HEK293 (cell line): ENCODE data around the gene GPS1.

Experiments
- KLF1 ChIP-seq: fragments of 450-650 bp; formaldehyde crosslinking; IDR thresholded peaks from 2 replicates; pipeline ENCODE4 v1.5.1; 2016; ENCODE audit warnings: missing biosample characterization, missing genetic modification characterization
- KLF17 ChIP-seq: fragments of 450-650 bp; formaldehyde crosslinking; IDR thresholded peaks from 2 replicates; pipeline ENCODE4 v1.5.1; 2016; ENCODE audit warnings: missing biosample characterization, missing genetic modification characterization
- REST ChIP-seq: fragments of 450-650 bp; formaldehyde crosslinking; IDR thresholded peaks from 2 replicates; pipeline ENCODE4 v1.5.1; 2016; ENCODE audit warnings: missing biosample characterization, missing genetic modification characterization
- SP7 ChIP-seq: fragments of 450-650 bp; formaldehyde crosslinking; IDR thresholded peaks from 2 replicates; pipeline ENCODE4 v1.5.1; 2016; ENCODE audit warnings: missing biosample characterization, missing genetic modification characterization
- ZBTB11 ChIP-seq: fragments of 450-650 bp; formaldehyde crosslinking; conservative IDR thresholded peaks from 2 replicates; pipeline ENCODE4 v1.5.1; 2016; ENCODE audit warnings: low read depth, missing biosample characterization, missing genetic modification characterization
- ZBTB17 ChIP-seq: fragments of 450-650 bp; formaldehyde crosslinking; IDR thresholded peaks from 2 replicates; pipeline ENCODE4 v1.5.1; 2016; ENCODE audit warnings: missing biosample characterization, missing genetic modification characterization
- ZBTB7A ChIP-seq: fragments of 450-650 bp; formaldehyde crosslinking; IDR thresholded peaks from 2 replicates; pipeline ENCODE4 v1.5.1; 2016; ENCODE audit warnings: low read depth, missing biosample characterization, missing genetic modification characterization
- ZEB2 ChIP-seq: fragments of 450-650 bp; formaldehyde crosslinking; IDR thresholded peaks from 2 replicates; pipeline ENCODE4 v1.5.1; 2016; ENCODE audit warnings: missing biosample characterization, missing genetic modification characterization
- ZNF148 ChIP-seq: fragments of 450-650 bp; formaldehyde crosslinking; IDR thresholded peaks from 2 replicates; pipeline ENCODE4 v1.5.0; 2017; ENCODE audit warnings: missing biosample characterization, missing genetic modification characterization, borderline replicate concordance
- ZNF184 ChIP-seq: fragments of 450-650 bp; IDR thresholded peaks from 2 replicates; pipeline ENCODE4 v1.5.1; 2018; ENCODE audit warnings: missing biosample characterization, mild to moderate bottlenecking, missing genetic modification characterization
- ZNF19 ChIP-seq: fragments of 450-650 bp; formaldehyde crosslinking; IDR thresholded peaks from 2 replicates; pipeline ENCODE4; 2016; ENCODE audit warnings: missing biosample characterization, missing genetic modification characterization, low read depth
- ZNF202 ChIP-seq: fragments of 450-650 bp; formaldehyde crosslinking; IDR thresholded peaks from 2 replicates; pipeline ENCODE4 v1.5.1; 2016; ENCODE audit warnings: missing biosample characterization, missing genetic modification characterization, borderline replicate concordance
- ZNF211 ChIP-seq: fragments of 450-650 bp; formaldehyde crosslinking; IDR thresholded peaks from 2 replicates; pipeline ENCODE4 v1.5.1; 2016; ENCODE audit warnings: low read depth, missing biosample characterization, missing genetic modification characterization
- ZNF518A ChIP-seq: fragments of 450-650 bp; formaldehyde crosslinking; conservative IDR thresholded peaks from 2 replicates; pipeline ENCODE4 v1.5.1; 2016; ENCODE audit warnings: low read depth, missing biosample characterization, missing genetic modification characterization
- ZNF548 ChIP-seq: fragments of 450-650 bp; formaldehyde crosslinking; IDR thresholded peaks from 2 replicates; pipeline ENCODE4 v1.5.1; 2016; ENCODE audit warnings: missing biosample characterization, missing genetic modification characterization
- ZNF645 ChIP-seq: fragments of 450-650 bp; formaldehyde crosslinking; IDR thresholded peaks from 2 replicates; pipeline ENCODE4; 2016; ENCODE audit warnings: missing biosample characterization, missing genetic modification characterization
- ZNF654 ChIP-seq: fragments of 450-650 bp; formaldehyde crosslinking; IDR thresholded peaks from 2 replicates; pipeline ENCODE4 v1.5.1; 2016; ENCODE audit warnings: low read depth, missing biosample characterization, missing genetic modification characterization
- ZNF660 ChIP-seq: fragments of 450-650 bp; IDR thresholded peaks from 2 replicates; pipeline ENCODE4 v1.5.1; 2018; ENCODE audit warnings: missing biosample characterization, mild to moderate bottlenecking, missing genetic modification characterization
- ZNF692 ChIP-seq: fragments of 450-650 bp; formaldehyde crosslinking; IDR thresholded peaks from 2 replicates; pipeline ENCODE4 v1.5.1; 2016; ENCODE audit warnings: missing biosample characterization, missing genetic modification characterization
- ZSCAN16 ChIP-seq: fragments of 450-650 bp; formaldehyde crosslinking; IDR thresholded peaks from 2 replicates; pipeline ENCODE4 v1.5.1; 2016; ENCODE audit warnings: missing biosample characterization, missing genetic modification characterization

The GPS1 gene

GRCh38 chr17:82023447-82024241, 28.1 kb upstream of the GPS1 start (continued):
- no peak for TF ChIP-seq ZNF518A (tag by site-specific recombination)
- 0 out of 2 replicates have a peak, but pooled peaks have one; percentile 21 for TF ChIP-seq KLF17 (tag by site-specific recombination)
- no peak for TF ChIP-seq ZEB2
- TF ChIP-seq ZBTB11, result peak; percentile 49
- TF ChIP-seq ZNF645, result no peak
- TF ChIP-seq ZNF19 (tag by site-specific recombination), result no peak
- 0 out of 2 replicates have a peak, but pooled peaks have one; percentile 16 for TF ChIP-seq REST (tag by site-specific recombination)
- peak; percentile 35; the same call in 1 of the 2 replicates for TF ChIP-seq SP7 (tag by site-specific recombination)
- peak; percentile 64; the same call in 1 of the 2 replicates for TF ChIP-seq ZBTB7A (tag by site-specific recombination)
- TF ChIP-seq ZNF211 (tag by site-specific recombination), result no peak
- TF ChIP-seq ZSCAN16 (tag by site-specific recombination), result no peak
- TF ChIP-seq ZNF548, result no peak
- no peak for TF ChIP-seq ZNF654
- TF ChIP-seq KLF1 (tag by site-specific recombination), result no peak
- TF ChIP-seq ZNF184 (tag by site-specific recombination), result no peak
- TF ChIP-seq ZNF660 (tag by site-specific recombination), result no peak
- no peak for TF ChIP-seq ZNF148
- TF ChIP-seq ZNF202 (tag by site-specific recombination), result no peak
- TF ChIP-seq ZNF692, result no peak
- TF ChIP-seq ZBTB17, result peak; percentile 58
